ENCODE results near the gene LIPK.
"Not testable (repeated sequence)": the region's sequence is repeated elsewhere in the genome, so short reads cannot be mapped to it uniquely, and the experiment has no call there.

Gene LIPK

GRCh38 chr10:88705958-88706357 lies at the start of gene LIPK:
Gene LIPK, plus strand, starts transcription at chr10:88706249. Its CDS starts 18,295 bp downstream, at chr10:88724544.
- DNase-seq (ENCODE audit: low read depth), result no peak

GRCh38 chr10:88657901-88658300 lies 48.1 kb upstream of the LIPK start:
- TF ChIP-seq CTCF (conservative IDR thresholded peaks at IDR 0.05; ENCODE audit: control insufficient read depth, insufficient read depth, low read depth, low read length), result no peak
- H3K4me3 ChIP-seq (ENCODE audit: control insufficient read depth, low read depth, low read length), result no peak overlapping the region
- DNase-seq (ENCODE audit: low read depth), result peak; percentile 65

More at GRCh38 chr10:88705958-88706357, at the start of gene LIPK:
- no peak within 1 kb of the TSS for H3K4me3 ChIP-seq (ENCODE audit: control insufficient read depth, low read depth, low read length)
- TF ChIP-seq CTCF (conservative IDR thresholded peaks at IDR 0.05; ENCODE audit: control insufficient read depth, insufficient read depth, low read depth, low read length), result no peak

- peak; percentile 27 for DNase-seq (ENCODE audit: low read depth)
- TF ChIP-seq CTCF (conservative IDR thresholded peaks at IDR 0.05; ENCODE audit: control insufficient read depth, insufficient read depth, low read depth, low read length), result no peak
- no peak overlapping the region for H3K4me3 ChIP-seq (ENCODE audit: control insufficient read depth, low read depth, low read length)
Measured at GRCh38 chr10:88659725-88660597, 46.1 kb upstream of the LIPK start.

- DNase-seq (ENCODE audit: low read depth), result no peak
- H3K4me3 ChIP-seq (ENCODE audit: control insufficient read depth, low read depth, low read length), result no peak overlapping the region
- no peak for TF ChIP-seq CTCF (conservative IDR thresholded peaks at IDR 0.05; ENCODE audit: control insufficient read depth, insufficient read depth, low read depth, low read length)
Measured at GRCh38 chr10:88660598-88660884, 45.5 kb upstream of the LIPK start.

- no peak for TF ChIP-seq CTCF (conservative IDR thresholded peaks at IDR 0.05; ENCODE audit: control insufficient read depth, insufficient read depth, low read depth, low read length)
- H3K4me3 ChIP-seq (ENCODE audit: control insufficient read depth, low read depth, low read length), result no peak overlapping the region
- DNase-seq (ENCODE audit: low read depth), result no peak
Measured at GRCh38 chr10:88661018-88661417, 45.0 kb upstream of the LIPK start.

GRCh38 chr10:88661577-88661976 lies 44.5 kb upstream of the LIPK start:
- DNase-seq (ENCODE audit: low read depth), result no peak
- H3K4me3 ChIP-seq (ENCODE audit: control insufficient read depth, low read depth, low read length), result no peak overlapping the region
- no peak for TF ChIP-seq CTCF (conservative IDR thresholded peaks at IDR 0.05; ENCODE audit: control insufficient read depth, insufficient read depth, low read depth, low read length)

GRCh38 chr10:88663153-88663552 lies 42.9 kb upstream of the LIPK start:
- not testable (repeated sequence) for H3K4me3 ChIP-seq (ENCODE audit: control insufficient read depth, low read depth, low read length); DNase-seq (ENCODE audit: low read depth)

Measured in fibroblast of mammary gland (primary cell).